Measurements from ENCODE around the gene RALGAPA2.
A peak's percentile ranks its signal among the peaks of the same experiment; 100 is the strongest.

- TF ChIP-seq RAD21 (IDR thresholded peaks at IDR 0.05; ENCODE audit: low read length) = no peak
- TF ChIP-seq CTCF (IDR thresholded peaks at IDR 0.05) = no peak
- TF ChIP-seq REST (IDR thresholded peaks at IDR 0.05; ENCODE audit: low read depth, low read length) = no peak
- TF ChIP-seq POLR2AphosphoS5 (IDR thresholded peaks at IDR 0.05; ENCODE audit: low read depth, low read length) = no peak
- no peak for TF ChIP-seq NFIC (IDR thresholded peaks at IDR 0.05; ENCODE audit: borderline replicate concordance)
- no peak for TF ChIP-seq YY1 (IDR thresholded peaks at IDR 0.05; ENCODE audit: low read depth)
- 0 out of 2 replicates have a peak, but pooled peaks have one; percentile 28 for TF ChIP-seq EZH2phosphoT487 (IDR thresholded peaks at IDR 0.05; ENCODE audit: borderline replicate concordance, low read depth)
- TF ChIP-seq SIN3A (IDR thresholded peaks at IDR 0.05; ENCODE audit: borderline replicate concordance, low read depth, low read length) = no peak
- no peak for TF ChIP-seq ZBTB33 (IDR thresholded peaks at IDR 0.05; ENCODE audit: borderline replicate concordance, low read depth)
- TF ChIP-seq EP300 (IDR thresholded peaks at IDR 0.05; ENCODE audit: borderline replicate concordance in 1 of 2, low read depth in 1 of 2, low read length in 1 of 2) = no peak
- no peak for TF ChIP-seq MAX (IDR thresholded peaks at IDR 0.05; ENCODE audit: low read depth)
- TF ChIP-seq RFX5 (IDR thresholded peaks at IDR 0.05; ENCODE audit: low read length) = no peak
- TF ChIP-seq TAF1 (IDR thresholded peaks at IDR 0.05; ENCODE audit: borderline replicate concordance, low read depth, low read length) = no peak
Measured at GRCh38 chr20:20369250-20370093, 343.0 kb downstream of the RALGAPA2 start.
